Ecto neural progenitor cell (in vitro differentiated cells): ENCODE data around the gene NDUFAF3.

Source experiments
- DNase-seq: peaks from one replicate; pipeline ENCODE4 v3.0.0-alpha.2; 2018; ENCODE audit warnings: low spot score

Gene NDUFAF3

GRCh38 chr3:49054344-49054862 is 32.5 kb downstream of the NDUFAF3 start:
- DNase-seq = no peak

GRCh38 chr3:49057268-49057667 is 35.3 kb downstream of the NDUFAF3 start:
- DNase-seq = no peak

- DNase-seq = no peak
These were observed 36.1 kb downstream of the NDUFAF3 start for GRCh38 chr3:49058011-49058410.
